ENCODE data around the gene DEFB128.
A peak's percentile ranks its signal among the peaks of the same experiment; 100 is the strongest.

Gene DEFB128

GRCh38 chr20:189611-190010 is at the start of gene DEFB128:
TSS of gene DEFB128 (minus strand) at chr20:189711. CDS start at chr20:189623, 88 bp downstream.
- H3K36me3 ChIP-seq (replicated peaks; ENCODE audit: insufficient read depth, low read length) = no peaks in the 10 kb centered on the region
- H3K79me2 ChIP-seq (ENCODE audit: low read length) = no peaks in the 10 kb centered on the region
- H3F3A ChIP-seq (ENCODE audit: insufficient read depth, low read length) = no peaks in the 10 kb centered on the region
- H2AFZ ChIP-seq (ENCODE audit: low read length) = no peak within 1 kb of the TSS
- no peaks in the 10 kb centered on the region for H3K4me1 ChIP-seq (ENCODE audit: low read length)
- H3K27ac ChIP-seq (ENCODE audit: low read length) = no peak within 1 kb of the TSS
- no peak for DNase-seq
- H3K4me3 ChIP-seq (ENCODE audit: low read length) = no peak within 1 kb of the TSS
- no peaks in the 10 kb centered on the region for H3K27me3 ChIP-seq (replicated peaks; ENCODE audit: insufficient read depth, low read length)
- H3K4me2 ChIP-seq (ENCODE audit: low read depth, low read length) = no peak within 1 kb of the TSS
- TF ChIP-seq EZH2phosphoT487 (IDR thresholded peaks at IDR 0.05; ENCODE audit: low read length) (no peak), EZH2 (optimal IDR thresholded peaks at IDR 0.05; ENCODE audit: low read depth, low read length) (no peak)
- TF ChIP-seq, protein P1, sequence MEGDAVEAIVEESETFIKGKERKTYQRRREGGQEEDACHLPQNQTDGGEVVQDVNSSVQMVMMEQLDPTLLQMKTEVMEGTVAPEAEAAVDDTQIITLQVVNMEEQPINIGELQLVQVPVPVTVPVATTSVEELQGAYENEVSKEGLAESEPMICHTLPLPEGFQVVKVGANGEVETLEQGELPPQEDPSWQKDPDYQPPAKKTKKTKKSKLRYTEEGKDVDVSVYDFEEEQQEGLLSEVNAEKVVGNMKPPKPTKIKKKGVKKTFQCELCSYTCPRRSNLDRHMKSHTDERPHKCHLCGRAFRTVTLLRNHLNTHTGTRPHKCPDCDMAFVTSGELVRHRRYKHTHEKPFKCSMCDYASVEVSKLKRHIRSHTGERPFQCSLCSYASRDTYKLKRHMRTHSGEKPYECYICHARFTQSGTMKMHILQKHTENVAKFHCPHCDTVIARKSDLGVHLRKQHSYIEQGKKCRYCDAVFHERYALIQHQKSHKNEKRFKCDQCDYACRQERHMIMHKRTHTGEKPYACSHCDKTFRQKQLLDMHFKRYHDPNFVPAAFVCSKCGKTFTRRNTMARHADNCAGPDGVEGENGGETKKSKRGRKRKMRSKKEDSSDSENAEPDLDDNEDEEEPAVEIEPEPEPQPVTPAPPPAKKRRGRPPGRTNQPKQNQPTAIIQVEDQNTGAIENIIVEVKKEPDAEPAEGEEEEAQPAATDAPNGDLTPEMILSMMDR (IDR thresholded peaks at IDR 0.05; ENCODE audit: low read length) = no peak
- H4K20me1 ChIP-seq (ENCODE audit: insufficient read depth, low read length) = no peaks in the 10 kb centered on the region
- H3K9me3 ChIP-seq (replicated peaks; ENCODE audit: insufficient read depth, low read length) = no peaks in the 10 kb centered on the region
- no peaks in the 10 kb centered on the region for H3K9me2 ChIP-seq (replicated peaks; ENCODE audit: insufficient read depth, low read length)
- no peak within 1 kb of the TSS for H3K9ac ChIP-seq (ENCODE audit: low read length)

- Histone ChIP-seq H3K4me3 (ENCODE audit: low read length) (peak overlapping the region; percentile 20; the same call in 1 of the 2 replicates), H3K4me2 (ENCODE audit: low read depth, low read length) (peak overlapping the region; percentile 39; the same call in 1 of the 2 replicates)
Observed at GRCh38 chr20:237929-238328, 48.4 kb upstream of the DEFB128 start.

GRCh38 chr20:237489-237888 is 48.0 kb upstream of the DEFB128 start:
- TF ChIP-seq, protein P1 (IDR thresholded peaks at IDR 0.05; ENCODE audit: low read length) = no peak
- no peak for TF ChIP-seq EZH2phosphoT487 (IDR thresholded peaks at IDR 0.05; ENCODE audit: low read length)
- TF ChIP-seq EZH2 (optimal IDR thresholded peaks at IDR 0.05; ENCODE audit: low read depth, low read length) = no peak
- no peaks in the 10 kb centered on the region for H3F3A ChIP-seq (ENCODE audit: insufficient read depth, low read length)
- no peak overlapping the region for H3K9ac ChIP-seq (ENCODE audit: low read length)
- DNase-seq = no peak
- no peaks in the 10 kb centered on the region for H3K79me2 ChIP-seq (ENCODE audit: low read length)
- H3K4me2 ChIP-seq (ENCODE audit: low read depth, low read length) = peak overlapping the region; percentile 39
- no peak overlapping the region for H3K27ac ChIP-seq (ENCODE audit: low read length)
- no peaks in the 10 kb centered on the region for H4K20me1 ChIP-seq (ENCODE audit: insufficient read depth, low read length)
- H3K36me3 ChIP-seq (replicated peaks; ENCODE audit: insufficient read depth, low read length) = no peaks in the 10 kb centered on the region
- H3K9me2 ChIP-seq (replicated peaks; ENCODE audit: insufficient read depth, low read length) = no peaks in the 10 kb centered on the region
- H3K27me3 ChIP-seq (replicated peaks; ENCODE audit: insufficient read depth, low read length) = no peaks in the 10 kb centered on the region
- H2AFZ ChIP-seq (ENCODE audit: low read length) = peak overlapping the region; percentile 59
- H3K4me3 ChIP-seq (ENCODE audit: low read length) = peak overlapping the region; percentile 20; the same call in 1 of the 2 replicates
- H3K4me1 ChIP-seq (ENCODE audit: low read length) = peaks cover 5% of the 10 kb centered on the region; the same call in 1 of the 2 replicates
- no peaks in the 10 kb centered on the region for H3K9me3 ChIP-seq (replicated peaks; ENCODE audit: insufficient read depth, low read length)

More at GRCh38 chr20:237929-238328, 48.4 kb upstream of the DEFB128 start:
- H3K27me3 ChIP-seq (replicated peaks; ENCODE audit: insufficient read depth, low read length) = no peaks in the 10 kb centered on the region
- H3F3A ChIP-seq (ENCODE audit: insufficient read depth, low read length) = no peaks in the 10 kb centered on the region
- no peaks in the 10 kb centered on the region for H3K9me3 ChIP-seq (replicated peaks; ENCODE audit: insufficient read depth, low read length)
- DNase-seq = no peak
- no peaks in the 10 kb centered on the region for H4K20me1 ChIP-seq (ENCODE audit: insufficient read depth, low read length)
- no peaks in the 10 kb centered on the region for H3K36me3 ChIP-seq (replicated peaks; ENCODE audit: insufficient read depth, low read length)
- peaks cover 5% of the 10 kb centered on the region; the same call in 1 of the 2 replicates for H3K4me1 ChIP-seq (ENCODE audit: low read length)
- H3K79me2 ChIP-seq (ENCODE audit: low read length) = no peaks in the 10 kb centered on the region
- H3K9ac ChIP-seq (ENCODE audit: low read length) = no peak overlapping the region
- TF ChIP-seq, protein P1 (IDR thresholded peaks at IDR 0.05; ENCODE audit: low read length) = no peak
- TF ChIP-seq EZH2phosphoT487 (IDR thresholded peaks at IDR 0.05; ENCODE audit: low read length) = no peak
- TF ChIP-seq EZH2 (optimal IDR thresholded peaks at IDR 0.05; ENCODE audit: low read depth, low read length) = no peak
- H3K27ac ChIP-seq (ENCODE audit: low read length) = no peak overlapping the region
- H3K9me2 ChIP-seq (replicated peaks; ENCODE audit: insufficient read depth, low read length) = no peaks in the 10 kb centered on the region
- peak overlapping the region; percentile 59 for H2AFZ ChIP-seq (ENCODE audit: low read length)

Data from MM.1S (cell line).